ENCODE results near the gene MUCL3.
"Not testable (repeated sequence)": the region's sequence is repeated elsewhere in the genome, so short reads cannot be mapped to it uniquely, and the experiment has no call there.

Gene MUCL3

DNA sequence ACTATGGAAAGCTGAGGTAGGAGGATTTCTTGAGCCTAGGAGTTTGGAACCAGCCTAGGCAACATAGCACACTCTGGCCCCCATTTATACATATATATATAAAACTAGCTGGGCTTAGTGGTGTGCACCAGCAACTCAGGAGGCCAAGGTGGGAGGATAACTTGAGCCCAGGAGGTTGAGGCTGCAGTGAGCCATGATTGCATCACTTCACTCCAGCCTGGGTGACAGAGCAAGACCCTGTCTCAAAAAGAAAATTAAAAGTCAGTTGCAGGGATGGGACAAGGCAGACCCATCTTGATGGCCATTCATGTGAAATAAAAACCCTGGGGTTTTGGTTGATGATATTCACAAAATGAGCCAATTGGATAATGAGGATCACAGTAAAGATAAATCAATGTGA, 39.3 kb upstream of the MUCL3 start:
- POLR2A ChIA-PET, result no interaction called here
- DNase-seq (ENCODE audit: extremely low spot score), result no peak
- CTCF ChIA-PET, result interaction anchor here (0.9 to 2.2 kb wide), 2 partner anchors 12 to 178 kb away, joined by 3 to 11 read pairs; partner anchors contain the start of gene VARS2
- TF ChIP-seq, protein P1, sequence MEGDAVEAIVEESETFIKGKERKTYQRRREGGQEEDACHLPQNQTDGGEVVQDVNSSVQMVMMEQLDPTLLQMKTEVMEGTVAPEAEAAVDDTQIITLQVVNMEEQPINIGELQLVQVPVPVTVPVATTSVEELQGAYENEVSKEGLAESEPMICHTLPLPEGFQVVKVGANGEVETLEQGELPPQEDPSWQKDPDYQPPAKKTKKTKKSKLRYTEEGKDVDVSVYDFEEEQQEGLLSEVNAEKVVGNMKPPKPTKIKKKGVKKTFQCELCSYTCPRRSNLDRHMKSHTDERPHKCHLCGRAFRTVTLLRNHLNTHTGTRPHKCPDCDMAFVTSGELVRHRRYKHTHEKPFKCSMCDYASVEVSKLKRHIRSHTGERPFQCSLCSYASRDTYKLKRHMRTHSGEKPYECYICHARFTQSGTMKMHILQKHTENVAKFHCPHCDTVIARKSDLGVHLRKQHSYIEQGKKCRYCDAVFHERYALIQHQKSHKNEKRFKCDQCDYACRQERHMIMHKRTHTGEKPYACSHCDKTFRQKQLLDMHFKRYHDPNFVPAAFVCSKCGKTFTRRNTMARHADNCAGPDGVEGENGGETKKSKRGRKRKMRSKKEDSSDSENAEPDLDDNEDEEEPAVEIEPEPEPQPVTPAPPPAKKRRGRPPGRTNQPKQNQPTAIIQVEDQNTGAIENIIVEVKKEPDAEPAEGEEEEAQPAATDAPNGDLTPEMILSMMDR (IDR thresholded peaks at IDR 0.05; ENCODE audit: control extremely low read depth, extremely low read depth, low read depth, missing control alignments), result no peak

DNA sequence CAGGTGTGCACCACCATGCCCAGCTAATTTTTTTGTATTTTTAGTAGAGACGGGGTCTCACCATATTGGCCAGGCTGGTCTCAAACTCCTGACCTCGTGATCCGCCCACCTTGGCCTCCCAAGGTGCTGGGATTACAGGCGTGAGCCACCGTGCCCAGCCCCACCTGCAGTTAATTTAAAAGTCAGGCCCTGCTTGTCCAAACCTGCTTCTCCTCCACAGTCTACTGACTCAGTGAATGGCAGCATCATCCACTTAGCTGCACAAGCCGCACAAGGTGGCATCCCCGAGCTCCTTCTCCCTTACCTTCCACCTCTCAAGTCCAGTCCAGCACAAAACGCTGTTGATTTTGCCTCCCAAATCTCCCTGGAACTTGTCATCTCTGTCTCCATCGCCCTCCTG, 38.6 kb upstream of the MUCL3 start:
- DNase-seq (ENCODE audit: extremely low spot score), result not testable (repeated sequence)
- POLR2A ChIA-PET, result interaction anchor here (0.6 kb wide), 1 partner anchor 655 kb away, joined by 4 read pairs; no protein-coding TSS in a partner anchor

DNA sequence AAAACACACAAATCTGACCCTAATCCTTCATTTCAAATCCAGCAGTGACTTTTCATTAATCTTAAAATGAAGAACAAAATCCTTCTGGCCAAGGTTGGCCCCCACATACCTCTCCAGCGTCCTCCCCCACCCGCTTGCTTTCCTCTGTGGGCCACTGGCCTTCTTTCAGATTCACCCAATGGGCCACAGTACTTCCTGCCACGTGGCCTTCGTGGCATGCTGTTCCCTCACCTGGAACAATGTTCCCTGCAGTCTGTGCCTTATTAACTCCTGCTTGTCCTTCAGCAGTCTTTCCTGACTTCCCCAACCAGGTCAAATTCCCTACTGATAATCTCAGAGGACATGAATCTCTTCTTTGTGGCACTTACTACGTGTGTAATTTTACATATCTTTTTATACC, 38.1 kb upstream of the MUCL3 start:
- no peak for DNase-seq (ENCODE audit: extremely low spot score)
- TF ChIP-seq, protein P1 (IDR thresholded peaks at IDR 0.05; ENCODE audit: control extremely low read depth, extremely low read depth, low read depth, missing control alignments), result no peak
- ChIA-PET CTCF (interaction anchor here (2.2 kb wide), 1 partner anchor 10 kb away, joined by 11 read pairs; the partner anchor contains the start of gene VARS2), POLR2A (interaction anchor here (0.6 kb wide), 1 partner anchor 1231 kb away, joined by 3 read pairs; no protein-coding TSS in a partner anchor)

More for the DNA sequence above, 38.6 kb upstream of the MUCL3 start:
- CTCF ChIA-PET, result interaction anchor here (2.2 kb wide), 1 partner anchor 11 kb away, joined by 11 read pairs; the partner anchor contains the start of gene VARS2

DNA sequence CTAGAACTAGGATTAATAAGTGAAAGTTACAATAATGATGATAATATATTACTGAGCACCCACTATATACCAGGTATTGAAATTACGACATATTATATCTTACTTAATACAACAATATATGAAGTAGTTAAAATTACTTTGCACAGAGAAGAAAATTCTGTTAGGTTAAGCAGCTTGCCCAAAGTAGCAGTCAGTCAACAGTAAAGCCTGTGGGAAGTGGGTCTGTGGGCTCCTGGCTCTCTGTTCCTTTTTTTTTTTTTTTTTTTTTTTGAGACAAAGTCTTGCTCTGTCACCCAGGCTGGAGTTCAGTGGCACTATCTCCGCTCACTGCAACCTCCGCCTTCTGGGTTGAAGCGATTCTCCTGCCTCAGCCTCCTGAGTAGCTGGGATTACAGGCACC, 37.5 kb upstream of the MUCL3 start:
- ChIA-PET POLR2A (interaction anchor here (0.6 to 0.9 kb wide), 2 partner anchors 595 to 1230 kb away, joined by 3 read pairs; partner anchors contain the start of gene MICB), CTCF (interaction anchor here (3.9 kb wide), 1 partner anchor 12 kb away, joined by 26 read pairs; the partner anchor contains the start of gene VARS2)
- TF ChIP-seq, protein P1 (IDR thresholded peaks at IDR 0.05; ENCODE audit: control extremely low read depth, extremely low read depth, low read depth, missing control alignments), result no peak
- DNase-seq (ENCODE audit: extremely low spot score), result no peak

DNA sequence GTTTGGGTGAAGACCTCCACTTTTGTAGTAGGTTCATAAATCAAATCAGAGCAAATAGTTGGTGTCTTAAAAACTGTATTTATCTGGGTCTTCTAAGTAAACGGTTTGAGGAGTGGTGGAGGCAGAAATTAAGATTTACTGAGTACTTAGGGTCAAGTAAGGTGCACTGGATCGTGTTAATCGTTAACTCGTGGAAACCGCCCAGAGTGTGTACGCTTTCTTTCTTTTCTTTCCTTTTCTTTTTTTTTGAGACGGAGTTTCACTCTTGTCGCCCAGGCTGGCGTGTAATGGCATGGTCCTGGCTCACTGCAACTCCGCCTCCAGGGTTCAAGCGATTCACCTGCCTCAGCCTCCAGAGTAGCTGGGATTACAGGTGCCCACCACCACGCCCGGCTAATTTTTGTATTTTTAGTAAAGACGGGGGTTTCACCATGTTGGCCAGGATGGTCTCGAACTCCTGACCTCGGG, 33.4 kb upstream of the MUCL3 start:
- CTCF ChIA-PET, result interaction anchor here (0.9 to 2.3 kb wide), 8 partner anchors 11 to 180 kb away, joined by 3 to 12 read pairs (median 3); no protein-coding TSS in a partner anchor
- DNase-seq (ENCODE audit: extremely low spot score); POLR2A ChIA-PET: not testable (repeated sequence)

DNA sequence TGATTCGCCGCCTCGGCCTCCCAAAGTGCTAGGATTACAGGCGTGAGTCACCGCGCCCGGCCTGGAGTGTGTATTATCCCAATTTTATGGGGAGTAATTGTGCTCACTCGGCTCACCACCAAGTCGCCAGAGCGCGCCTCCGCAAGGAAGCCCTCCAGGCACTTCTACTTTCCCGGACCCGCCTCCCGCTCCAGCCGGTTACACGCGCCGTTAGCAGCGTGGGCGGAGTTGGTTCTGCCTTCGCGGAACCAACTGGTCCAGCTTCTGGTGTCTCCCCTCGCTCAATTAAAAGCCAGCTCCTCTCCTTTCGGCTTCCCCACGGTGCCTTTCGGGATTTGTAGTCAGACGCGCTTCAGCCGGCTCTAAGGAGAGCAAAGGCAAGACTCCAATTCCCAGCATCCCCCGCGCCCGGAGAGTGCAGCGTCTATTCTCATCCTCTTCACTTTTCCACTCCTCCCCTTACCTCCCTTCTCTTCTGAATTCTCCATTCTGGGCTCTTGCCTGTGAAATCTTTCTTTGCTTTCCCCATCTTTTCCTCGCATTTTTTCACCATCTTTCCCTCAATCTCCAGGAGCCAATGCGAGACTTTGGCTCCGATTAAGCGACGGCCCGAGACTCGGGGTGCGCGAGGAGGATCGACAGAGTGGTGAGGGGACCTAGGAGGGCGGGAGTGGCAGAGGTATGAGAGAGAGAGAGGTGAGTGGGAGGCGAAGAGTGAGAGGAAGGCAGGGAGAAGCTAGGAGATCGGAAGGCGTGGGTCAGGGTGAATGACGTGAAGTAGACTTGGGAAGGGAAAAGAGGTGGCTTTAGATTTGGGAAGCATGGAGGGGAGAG, 32.8 kb upstream of the MUCL3 start, which contains the start of gene GTF2H4:
Gene GTF2H4 (plus strand): TSS at position 450 of the 834 bp plus-strand sequence.
- TF ChIP-seq, protein P1 (IDR thresholded peaks at IDR 0.05; ENCODE audit: control extremely low read depth, extremely low read depth, low read depth, missing control alignments), result no peak
- ChIA-PET CTCF (interaction anchor here (1.0 to 1.5 kb wide), 6 partner anchors 29 to 179 kb away, joined by 3 to 5 read pairs (median 3); no protein-coding TSS in a partner anchor), POLR2A (no interaction called here)
- peak; percentile 94 for DNase-seq (ENCODE audit: extremely low spot score)

DNA sequence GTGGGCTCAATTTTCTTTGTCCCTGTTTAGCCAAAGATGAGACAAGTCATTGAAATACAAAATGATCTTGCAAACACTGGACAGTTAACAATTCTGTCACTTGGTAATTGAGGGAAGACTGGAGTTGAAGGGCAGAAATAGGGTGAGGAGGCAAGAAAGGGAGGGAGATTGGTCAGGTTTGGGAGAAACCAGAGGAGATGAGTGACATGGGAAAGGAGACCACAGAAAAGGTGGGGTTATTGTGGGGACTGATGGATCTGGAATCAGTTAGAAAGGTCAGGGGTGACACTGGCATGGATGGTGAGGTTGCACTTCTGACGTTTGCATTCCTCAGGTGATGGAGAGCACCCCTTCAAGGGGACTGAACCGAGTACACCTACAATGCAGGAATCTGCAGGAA, 32.1 kb upstream of the MUCL3 start:
- ChIA-PET CTCF (interaction anchor here (0.7 to 1.5 kb wide), 2 partner anchors 12 to 30 kb away, joined by 3 to 5 read pairs; no protein-coding TSS in a partner anchor), POLR2A (no interaction called here)
- TF ChIP-seq, protein P1 (IDR thresholded peaks at IDR 0.05; ENCODE audit: control extremely low read depth, extremely low read depth, low read depth, missing control alignments), result no peak

DNA sequence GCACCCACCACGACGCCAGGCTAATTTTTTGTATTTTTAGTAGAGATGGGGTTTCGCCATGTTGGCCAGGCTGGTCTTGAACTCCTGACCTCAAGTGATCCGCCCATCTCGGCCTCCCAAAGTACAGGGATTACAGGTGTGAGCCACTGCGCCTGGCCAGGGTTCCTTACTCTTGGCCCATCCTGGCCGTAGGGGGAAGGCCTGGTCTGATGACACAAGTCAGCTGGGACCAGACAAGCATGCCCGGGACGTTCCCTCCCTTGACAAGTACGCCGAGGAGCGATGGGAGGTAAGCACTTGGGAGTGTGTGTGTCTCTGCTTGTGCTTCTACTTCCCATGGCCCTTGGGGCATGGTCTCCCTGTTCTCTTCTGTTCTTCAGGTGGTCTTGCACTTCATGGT, 30.3 kb upstream of the MUCL3 start:
- CTCF ChIA-PET, result interaction anchor here (0.7 to 1.3 kb wide), 2 partner anchors 10 to 286 kb away, joined by 3 read pairs; no protein-coding TSS in a partner anchor
- DNase-seq (ENCODE audit: extremely low spot score); POLR2A ChIA-PET: not testable (repeated sequence)

More for the DNA sequence above, 32.1 kb upstream of the MUCL3 start:
- DNase-seq (ENCODE audit: extremely low spot score), result no peak
